MCF 10A (cell line): ENCODE data around the gene PHF1. TPM values are rescaled to one million over a fixed set of nuclear protein-coding genes. Genes with fewer than 3 reads are reported as not detected.

Experiments used
- BruUV-seq: library from RNA; stranded (reverse); fragments of 400-500 nt; replicated peaks from 2 replicates; lab custom pipeline; 2021; lab: Mats Ljungman, UMichigan
- CTCF ChIA-PET: fragments of 300-600 bp; sonication (Branson Sonifier 250); formaldehyde crosslinking; extraction: SDS; loops from one replicate; lab custom pipeline; 2021; ENCODE audit warnings: antibody characterized with exemption, inconsistent platforms; lab: Yijun Ruan, JAX
- POLR2A ChIA-PET: fragments of 300-600, 350-650 bp; sonication (Branson Sonifier 250); formaldehyde crosslinking; extraction: SDS; loops from one replicate; lab custom pipeline; 2020; ENCODE audit warnings: antibody characterized with exemption, inconsistent platforms; lab: Yijun Ruan, JAX
- DNase-seq: peaks from one replicate; pipeline ENCODE4 v3.0.0-alpha.2; 2018; ENCODE audit not compliant: unreplicated experiment
- H3K27ac Mint-ChIP-seq: one replicate; pipeline ENCODE4 v1.8.0; 2022; ENCODE audit warnings: mild to moderate bottlenecking, low read depth, mixed read lengths; ENCODE audit not compliant: unreplicated experiment
- H3K27me3 Mint-ChIP-seq: one replicate; pipeline ENCODE4 v1.8.0; 2022; ENCODE audit warnings: mixed read lengths; ENCODE audit not compliant: insufficient read depth, unreplicated experiment
- H3K36me3 Mint-ChIP-seq: one replicate; pipeline ENCODE4 v1.8.0; 2022; ENCODE audit warnings: mild to moderate bottlenecking, moderate library complexity, mixed read lengths; ENCODE audit not compliant: insufficient read depth, unreplicated experiment
- H3K4me1 Mint-ChIP-seq: one replicate; pipeline ENCODE4 v1.8.0; 2022; ENCODE audit warnings: mixed read lengths; ENCODE audit not compliant: insufficient read depth, unreplicated experiment
- H3K4me3 Mint-ChIP-seq: one replicate; pipeline ENCODE4 v1.8.0; 2022; ENCODE audit warnings: mild to moderate bottlenecking, moderate library complexity, mixed read lengths; ENCODE audit not compliant: unreplicated experiment
- H3K9me3 Mint-ChIP-seq: one replicate; pipeline ENCODE4 v1.8.0; 2022; ENCODE audit warnings: mixed read lengths; ENCODE audit not compliant: unreplicated experiment
- CTCF ChIP-seq: fragments of 200-600 bp; IDR thresholded peaks from one replicate; pipeline ENCODE4 v1.8.0; 2022; ENCODE audit warnings: antibody characterized with exemption, mild to moderate bottlenecking; ENCODE audit not compliant: unreplicated experiment
- intact Hi-C: fragments of 100-400 bp; cut with micrococcal nuclease; formaldehyde crosslinking; loops from 2 replicates; pipeline ENCODE4 v1.14.1; 2022
- total RNA-seq: library from RNA; stranded (reverse); gene quantifications from 2 replicates; pipeline ENCODE4 v1.2.3, GENCODE V29; 2022

PHF1 gene
- total RNA-seq, 1 experiment from 2014 or later: 28.9 TPM

DNA sequence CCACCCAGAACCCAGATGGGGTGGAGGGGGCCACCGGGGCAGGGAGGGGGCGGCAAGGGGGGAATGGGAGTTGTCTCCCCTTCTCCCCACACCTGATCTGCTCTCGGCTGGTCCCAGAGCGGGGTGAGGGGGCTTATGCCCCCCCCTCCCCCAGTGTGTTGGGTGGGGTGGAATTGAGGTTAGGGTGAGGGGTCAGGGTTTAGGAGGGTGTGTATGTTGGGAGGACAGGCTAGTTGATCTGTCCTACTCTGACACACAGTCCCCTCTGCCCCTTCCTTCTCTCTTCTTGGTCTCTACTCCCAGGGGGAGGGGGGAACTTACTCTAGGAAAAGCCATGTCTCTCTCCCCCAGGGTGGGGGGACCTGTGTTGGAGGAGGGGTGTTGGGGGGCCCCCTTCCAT is 41.7 kb downstream of the PHF1 start:
- ChIA-PET CTCF (no interaction called here), POLR2A (interaction anchor here (2.9 kb wide), 1 partner anchor 27 kb away, joined by 23 read pairs; no protein-coding TSS in a partner anchor)
- H3K9me3 Mint-ChIP-seq: no peaks in the 10 kb centered on the region
- peak overlapping the region; percentile 89 for H3K4me3 Mint-ChIP-seq
- TF ChIP-seq CTCF: no peak
- peaks cover 22% of the 10 kb centered on the region for H3K4me1 Mint-ChIP-seq
- no peak for DNase-seq
- no TSS peak for BruUV-seq
- intact Hi-C loops: no loop called here
- no peak overlapping the region for H3K27ac Mint-ChIP-seq
- H3K27me3 Mint-ChIP-seq: no peaks in the 10 kb centered on the region
- H3K36me3 Mint-ChIP-seq: peaks cover 29% of the 10 kb centered on the region

DNA sequence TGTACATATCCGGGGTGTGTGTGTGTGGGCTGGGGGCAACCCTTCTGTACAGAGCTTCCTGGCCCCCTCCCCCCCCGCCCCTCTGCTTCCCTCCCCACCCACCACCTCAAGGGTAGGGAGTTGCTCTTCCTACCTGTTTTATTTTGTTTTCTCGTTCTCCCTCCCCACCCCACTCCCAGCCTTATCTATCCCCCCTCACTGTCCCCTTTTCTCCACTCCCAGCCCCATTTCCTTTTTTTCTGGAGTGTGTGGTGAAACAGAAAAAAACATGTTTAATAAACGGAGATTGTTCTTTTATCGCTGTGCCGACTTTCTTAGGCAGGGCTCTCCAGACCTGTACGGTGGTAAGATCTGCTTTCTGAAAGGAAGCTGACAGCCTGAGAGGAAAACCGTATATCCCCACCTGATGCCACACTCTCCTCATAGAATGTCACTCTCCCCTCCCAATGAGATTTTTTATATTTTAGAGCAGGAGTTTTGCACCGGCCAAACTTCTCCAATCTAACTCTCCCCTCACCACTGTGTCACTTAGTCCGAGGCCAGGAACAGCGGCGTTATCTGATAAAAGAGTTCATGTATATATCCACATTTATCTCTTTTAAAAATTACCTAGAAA is 42.7 kb downstream of the PHF1 start:
- no peaks in the 10 kb centered on the region for H3K27me3 Mint-ChIP-seq
- H3K36me3 Mint-ChIP-seq: peaks cover 21% of the 10 kb centered on the region
- TF ChIP-seq CTCF: no peak
- DNase-seq: no peak
- no peaks in the 10 kb centered on the region for H3K9me3 Mint-ChIP-seq
- ChIA-PET POLR2A (interaction anchor here (0.5 to 3.1 kb wide), 28 partner anchors 9 to 828 kb away, joined by 3 to 23 read pairs (median 4); partner anchors contain the start of genes BAK1, CUTA, ITPR3 and RGL2), CTCF (interaction anchor here (0.5 to 0.6 kb wide), 3 partner anchors 16 to 478 kb away, joined by 3 to 4 read pairs (median 3); no protein-coding TSS in a partner anchor)
- H3K4me1 Mint-ChIP-seq: peaks cover 22% of the 10 kb centered on the region
- H3K4me3 Mint-ChIP-seq: peak overlapping the region; percentile 89
- BruUV-seq: no TSS peak
- intact Hi-C loops: loop anchor here (1.0 kb wide), 1 partner anchor 126 kb away; no protein-coding TSS in a partner anchor
- peak overlapping the region; percentile 72 for H3K27ac Mint-ChIP-seq

DNA sequence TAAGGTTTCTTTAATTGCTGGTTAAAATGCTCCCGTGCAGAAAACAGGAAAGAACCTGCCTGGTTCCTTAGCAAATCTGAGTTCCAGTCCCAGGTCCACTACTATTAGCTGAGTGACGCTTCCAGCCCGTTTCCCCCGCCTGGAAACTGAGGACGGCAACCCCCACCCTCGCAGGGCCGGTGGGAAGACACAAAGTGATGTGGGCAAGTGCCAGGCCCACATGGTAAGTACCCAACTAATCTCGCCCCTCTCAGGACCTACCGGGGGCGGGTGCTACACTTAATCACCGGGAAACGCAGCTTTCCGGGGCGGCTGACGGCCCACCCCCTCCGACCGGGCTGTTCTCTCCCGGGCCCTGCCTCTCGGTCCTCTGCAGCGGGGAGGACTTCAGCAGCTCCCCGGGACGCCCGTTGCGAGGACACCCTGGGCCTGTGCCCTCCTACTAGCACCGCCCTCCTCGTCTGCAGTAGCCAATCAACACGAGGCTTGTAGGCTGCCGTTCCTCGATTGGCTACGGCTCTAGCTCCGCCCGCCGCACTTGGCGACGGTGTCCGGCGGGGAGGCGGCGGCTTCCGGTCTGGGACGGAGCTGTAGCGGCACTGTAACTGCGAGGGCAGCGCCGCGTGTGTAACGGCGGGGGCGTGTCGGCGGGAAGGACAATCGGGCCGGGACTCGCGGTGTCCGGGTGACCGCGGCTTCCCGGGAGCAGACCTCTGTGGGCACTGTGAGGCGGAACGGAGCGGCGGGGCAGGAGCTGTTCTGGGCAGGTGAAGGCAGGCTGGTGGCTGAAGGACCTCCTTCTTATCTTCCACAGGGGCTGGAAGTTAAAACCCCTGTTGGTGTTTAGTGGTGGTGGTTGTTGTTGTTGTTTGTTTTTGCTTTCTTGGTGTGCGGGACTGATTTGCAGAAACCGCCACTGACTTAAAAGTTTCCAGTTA is 43.5 kb downstream of the PHF1 start, which contains the start of gene ZBTB9:
Gene ZBTB9, plus strand, starts transcription at position 568 of the 938 bp plus-strand sequence. CDS start 525 bp downstream, outside the sequence.
- intact Hi-C loops: loop anchor here (1.0 kb wide), 1 partner anchor 125 kb away; no protein-coding TSS in a partner anchor
- BruUV-seq: TSS peak; percentile 95
- ChIA-PET CTCF (interaction anchor here (0.5 to 1.6 kb wide), 6 partner anchors 15 to 477 kb away, joined by 3 to 6 read pairs (median 3); no protein-coding TSS in a partner anchor), POLR2A (interaction anchor here (0.6 to 3.1 kb wide), 39 partner anchors 9 to 971 kb away, joined by 3 to 23 read pairs (median 4); partner anchors contain the start of genes BAK1, CUTA, ITPR3 and RGL2)
- H3K4me3 Mint-ChIP-seq: peak within 1 kb of the TSS; percentile 89
- peaks cover 22% of the 10 kb centered on the region for H3K4me1 Mint-ChIP-seq
- peak; percentile 95 for DNase-seq
- TF ChIP-seq CTCF: no peak
- no peaks in the 10 kb centered on the region for H3K27me3 Mint-ChIP-seq
- peak within 1 kb of the TSS; percentile 72 for H3K27ac Mint-ChIP-seq
- no peaks in the 10 kb centered on the region for H3K9me3 Mint-ChIP-seq
- peaks cover 16% of the 10 kb centered on the region for H3K36me3 Mint-ChIP-seq
